Esophagus muscularis mucosa (tissue), 3 donors: ENCODE measurements around the gene CPA5.

Source experiments
- POLR2A ChIP-seq: fragments of 450-650 bp; IDR thresholded peaks from one replicate; pipeline ENCODE4 v1.6.1; 2017; ENCODE audit warnings: antibody characterized with exemption, moderate library complexity, mild to moderate bottlenecking, low read depth
- TF ChIP-seq, protein P1 (sequence below), 3 experiments: fragments of 200-600 bp in 2 of 3; fragments of 450-650 bp in 1 of 3; sonication (generic) in 2 of 3; IDR thresholded peaks; one replicate each; pipeline ENCODE4 v1.5.1; 2017 to 2019; ENCODE audit warnings: antibody characterized with exemption in 3 of 3, mild to moderate bottlenecking in 2 of 3, moderate library complexity in 1 of 3

DNA sequence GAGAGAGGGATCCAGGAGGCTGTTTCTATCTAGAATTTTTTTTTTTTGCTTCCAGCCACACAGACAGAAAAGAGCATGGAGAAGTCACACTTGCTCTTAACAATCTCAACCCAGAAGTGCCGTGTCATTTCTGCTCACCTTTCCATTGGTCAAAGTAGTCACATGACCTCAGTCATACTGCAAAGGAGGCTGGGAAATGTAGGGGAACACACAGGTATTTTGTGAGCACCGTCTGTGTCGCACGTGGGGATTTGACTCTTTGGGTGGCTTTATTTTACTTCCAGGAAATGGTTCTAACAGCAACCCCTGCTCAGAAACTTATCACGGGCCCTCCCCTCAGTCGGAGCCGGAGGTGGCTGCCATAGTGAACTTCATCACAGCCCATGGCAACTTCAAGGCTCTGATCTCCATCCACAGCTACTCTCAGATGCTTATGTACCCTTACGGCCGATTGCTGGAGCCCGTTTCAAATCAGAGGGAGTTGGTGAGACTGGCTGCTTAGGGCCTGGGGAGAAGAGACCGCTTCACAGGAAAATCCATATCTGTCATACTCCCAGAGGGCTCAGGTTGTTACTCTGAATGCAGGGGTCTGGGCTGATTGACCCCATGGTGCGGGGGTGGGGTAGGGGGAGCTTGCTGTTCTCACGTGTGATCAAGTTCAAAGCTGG lies 22.6 kb downstream of the CPA5 start:
- TF ChIP-seq, protein P1, sequence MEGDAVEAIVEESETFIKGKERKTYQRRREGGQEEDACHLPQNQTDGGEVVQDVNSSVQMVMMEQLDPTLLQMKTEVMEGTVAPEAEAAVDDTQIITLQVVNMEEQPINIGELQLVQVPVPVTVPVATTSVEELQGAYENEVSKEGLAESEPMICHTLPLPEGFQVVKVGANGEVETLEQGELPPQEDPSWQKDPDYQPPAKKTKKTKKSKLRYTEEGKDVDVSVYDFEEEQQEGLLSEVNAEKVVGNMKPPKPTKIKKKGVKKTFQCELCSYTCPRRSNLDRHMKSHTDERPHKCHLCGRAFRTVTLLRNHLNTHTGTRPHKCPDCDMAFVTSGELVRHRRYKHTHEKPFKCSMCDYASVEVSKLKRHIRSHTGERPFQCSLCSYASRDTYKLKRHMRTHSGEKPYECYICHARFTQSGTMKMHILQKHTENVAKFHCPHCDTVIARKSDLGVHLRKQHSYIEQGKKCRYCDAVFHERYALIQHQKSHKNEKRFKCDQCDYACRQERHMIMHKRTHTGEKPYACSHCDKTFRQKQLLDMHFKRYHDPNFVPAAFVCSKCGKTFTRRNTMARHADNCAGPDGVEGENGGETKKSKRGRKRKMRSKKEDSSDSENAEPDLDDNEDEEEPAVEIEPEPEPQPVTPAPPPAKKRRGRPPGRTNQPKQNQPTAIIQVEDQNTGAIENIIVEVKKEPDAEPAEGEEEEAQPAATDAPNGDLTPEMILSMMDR (IDR thresholded peaks at IDR 0.05) = no peak
- no peak for TF ChIP-seq POLR2A
